B cell (primary cell): Measurements from ENCODE around the gene DYNLT2B. TPM values are rescaled to one million over a fixed set of nuclear protein-coding genes. Genes with fewer than 3 reads are reported as not detected.

Source experiments
- ATAC-seq: fragments of 200-7000 bp; cut with Tn5 transposase; one replicate; pipeline ENCODE4 v1.10.0; 2021; ENCODE audit warnings: low read depth, mild to moderate bottlenecking, moderate number of reproducible peaks, moderate library complexity
- CTCF ChIA-PET: fragments of 350-600 bp; sonication (Branson Sonifier 250); formaldehyde crosslinking; loops from one replicate; lab custom pipeline; 2021; ENCODE audit warnings: antibody characterized with exemption, inconsistent platforms; lab: Charles Lee
- POLR2A ChIA-PET: fragments of 350-600 bp; sonication (Branson Sonifier 250); formaldehyde crosslinking; loops from one replicate; lab custom pipeline; 2021; ENCODE audit warnings: antibody characterized with exemption; lab: Charles Lee
- DNase-seq: peaks from one replicate; pipeline ENCODE4 v3.0.0; 2013
- H2AFZ ChIP-seq: 2 replicates; pipeline ENCODE4 v1.6.1; 2012; ENCODE audit warnings: mild to moderate bottlenecking, low read depth, low read length; ENCODE audit not compliant: insufficient read depth, poor library complexity, severe bottlenecking
- H3K27ac ChIP-seq, 2 donors: 1 replicate in 1 of 2; 2 replicates in 1 of 2; pipeline ENCODE4 v1.5.1; 2012 to 2013; ENCODE audit warnings: low read length in 2 of 2, mild to moderate bottlenecking in 2 of 2, moderate library complexity in 1 of 2
- H3K27me3 ChIP-seq, 4 experiments: fragments of 200-600 bp in 1 of 4; sonication (generic) in 1 of 4; replicated peaks in 1 of 4; 1 replicate in 2 of 4; 2 replicates in 2 of 4; pipeline versions ENCODE4 v1.6.1 to v1.7.0; 2013 to 2016; ENCODE audit warnings: low read length in 3 of 4, mild to moderate bottlenecking in 2 of 4, mixed read lengths in 1 of 4, moderate library complexity in 1 of 4; ENCODE audit not compliant: insufficient read depth in 4 of 4, control insufficient read depth in 3 of 4; ENCODE audit errors: control extremely low read depth in 1 of 4
- H3K36me3 ChIP-seq, 2 experiments: replicated peaks in 1 of 2; 1 replicate in 1 of 2; 2 replicates in 1 of 2; pipeline versions ENCODE4 v1.6.1 to v1.7.1; 2013; ENCODE audit warnings: low read length in 1 of 2; ENCODE audit not compliant: insufficient read depth in 2 of 2, control insufficient read depth in 1 of 2; ENCODE audit errors: control extremely low read depth in 1 of 2, extremely low read depth in 1 of 2
- H3K4me1 ChIP-seq, 2 donors: fragments of 200-600 bp in 1 of 2; sonication (generic) in 1 of 2; 1 replicate in 1 of 2; 2 replicates in 1 of 2; pipeline versions ENCODE4 v1.5.1 to v1.6.1; 2013 to 2017; ENCODE audit warnings: low read length in 2 of 2; ENCODE audit not compliant: control insufficient read depth in 2 of 2, insufficient read depth in 2 of 2
- H3K4me2 ChIP-seq: replicated peaks from 2 replicates; pipeline ENCODE3; 2012; ENCODE audit warnings: mild to moderate bottlenecking, low read depth, low read length; ENCODE audit not compliant: poor library complexity, severe bottlenecking
- H3K4me3 ChIP-seq, 5 experiments: fragments of 200-600 bp in 1 of 5; sonication (generic) in 1 of 5; 1 replicate in 3 of 5; 2 replicates in 2 of 5; pipeline versions ENCODE4 v1.5.1 to v1.7.0; 2011 to 2016; ENCODE audit warnings: low read length in 4 of 5, mild to moderate bottlenecking in 4 of 5, low read depth in 2 of 5, control low read depth in 1 of 5, moderate library complexity in 1 of 5; ENCODE audit not compliant: insufficient read depth in 1 of 5; ENCODE audit errors: control extremely low read depth in 1 of 5, extremely low read depth in 1 of 5
- H3K79me2 ChIP-seq: fragments of 200-600 bp; sonication (generic); one replicate; pipeline ENCODE4 v1.6.0; 2016; ENCODE audit warnings: low read length; ENCODE audit not compliant: control insufficient read depth, insufficient read depth
- H3K9ac ChIP-seq: fragments of 200-600 bp; sonication (generic); 2 replicates; pipeline ENCODE4 v1.6.1; 2017; ENCODE audit warnings: mild to moderate bottlenecking, low read length, moderate library complexity
- H3K9me3 ChIP-seq, 3 donors: one replicate each; pipeline versions ENCODE4 v1.6.1 to v1.7.1; 2013; ENCODE audit warnings: low read length in 2 of 3; ENCODE audit not compliant: control insufficient read depth in 2 of 3, insufficient read depth in 1 of 3; ENCODE audit errors: control extremely low read depth in 1 of 3
- H4K20me1 ChIP-seq: 2 replicates; pipeline ENCODE4 v1.6.0; 2012; ENCODE audit warnings: mild to moderate bottlenecking, low read length; ENCODE audit not compliant: insufficient read depth, control insufficient read depth, poor library complexity, severe bottlenecking
- H3K27ac Mint-ChIP-seq: one replicate; pipeline ENCODE4 v1.8.0; 2021; ENCODE audit warnings: mixed read lengths
- H3K27me3 Mint-ChIP-seq: one replicate; pipeline ENCODE4 v1.8.0; 2021; ENCODE audit warnings: mixed read lengths
- H3K4me1 Mint-ChIP-seq: one replicate; pipeline ENCODE4 v1.8.0; 2021; ENCODE audit warnings: mixed read lengths
- H3K4me3 Mint-ChIP-seq: one replicate; pipeline ENCODE4 v1.8.0; 2021; ENCODE audit warnings: mixed read lengths
- H3K9me3 Mint-ChIP-seq: one replicate; pipeline ENCODE4 v1.8.0; 2022; ENCODE audit warnings: mixed read lengths; ENCODE audit not compliant: insufficient read depth
- EZH2 ChIP-seq: IDR thresholded peaks from 2 replicates; pipeline ENCODE4 v1.6.1; 2012; ENCODE audit warnings: borderline replicate concordance, low read depth, mild to moderate bottlenecking, moderate library complexity, low read length; ENCODE audit not compliant: insufficient read depth, poor library complexity, severe bottlenecking
- WGBS: methylation state at CpG from one replicate; pipeline ENCODE4 v1.1.5; 2013; ENCODE audit warnings: missing lambda C conversion rate; ENCODE audit not compliant: insufficient coverage; 5-methylcytosine and 5-hydroxymethylcytosine counted together
- intact Hi-C: fragments of 100-400 bp; cut with micrococcal nuclease; formaldehyde crosslinking; loops from one replicate; pipeline ENCODE4 v1.10.0; 2022
- polyA plus RNA-seq: library from polyadenylated mRNA; depleted of rRNA; stranded (reverse); fragments of >200 nt; gene quantifications from 2 replicates; pipeline ENCODE4 v1.2.3, GENCODE V29; 2012
- total RNA-seq, 2 donors: library from RNA; stranded (reverse); fragments of 120-200 nt in 1 of 2; gene quantifications; 1 replicate in 1 of 2; 2 replicates in 1 of 2; pipeline versions ENCODE4 v1.2.3 to v1.2.4, GENCODE V29; 2013 to 2022
- TF ChIP-seq, protein P1 (sequence below): fragments of 200-600 bp; IDR thresholded peaks from one replicate; pipeline ENCODE4 v1.8.0; 2022; ENCODE audit warnings: antibody characterized with exemption, mild to moderate bottlenecking

The DYNLT2B gene
- total and polyA plus RNA-seq, 2 donors (not counting 1 experiment from before 2014, with no cell fraction given) = 5.2 to 6.5 TPM

DNA sequence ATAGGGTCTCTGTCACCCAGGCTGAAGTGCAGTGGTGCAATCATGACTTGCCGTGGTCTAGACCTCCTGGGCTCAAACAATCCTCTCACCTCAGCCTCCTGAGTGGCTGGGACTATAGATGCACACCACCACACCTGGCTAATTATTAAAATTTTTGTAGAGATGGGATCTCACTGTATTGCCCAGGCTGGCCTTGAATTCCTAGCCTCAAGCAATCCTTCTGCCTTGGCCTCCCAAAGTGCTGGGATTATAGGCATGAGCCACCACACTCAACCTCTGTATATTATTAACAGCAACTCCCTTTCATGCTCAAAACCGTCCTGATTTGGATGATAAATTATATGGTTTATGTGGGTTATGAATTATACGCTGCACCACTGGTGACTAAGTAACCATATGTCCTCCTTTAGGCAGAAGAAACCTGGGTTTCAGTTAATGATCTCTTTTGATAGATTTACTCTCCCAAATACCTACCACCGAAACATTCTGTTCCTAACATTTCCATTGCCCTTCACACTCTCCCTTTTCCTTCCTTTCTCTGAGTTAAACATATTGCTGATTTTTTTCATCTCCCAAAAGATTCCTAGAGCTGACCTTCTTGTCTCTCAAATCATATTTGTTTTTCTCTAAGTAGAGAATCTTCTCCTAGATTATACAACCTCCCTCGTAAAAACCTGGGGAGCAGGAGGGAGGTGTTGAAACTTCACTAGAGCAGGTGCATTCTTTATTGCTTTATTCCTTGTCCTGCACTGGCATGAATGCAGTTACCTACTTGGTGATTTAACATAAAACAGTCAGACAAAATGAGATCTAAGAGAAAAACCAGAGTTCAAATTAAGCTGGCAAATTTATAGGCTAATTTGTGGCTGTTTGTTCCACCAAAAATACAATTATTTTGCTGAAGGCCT, 63.4 kb downstream of the DYNLT2B start:
- Mint-ChIP-seq H3K27ac (no peak overlapping the region), H3K27me3 (no peaks in the 10 kb centered on the region), H3K4me1 (peaks cover 8% of the 10 kb centered on the region), H3K9me3 (no peaks in the 10 kb centered on the region), H3K4me3 (no peak overlapping the region)
- Histone ChIP-seq H3K27me3 (no peaks in the 10 kb centered on the region), H3K4me1 (no peaks in the 10 kb centered on the region), H3K4me3 (no peak overlapping the region), H3K9me3 (peaks cover 0 to 4% (median 0%) of the 10 kb centered on the region in 3 donors), H3K9ac (no peak overlapping the region), H3K79me2 (peaks cover 7% of the 10 kb centered on the region), H3K27ac (no peak overlapping the region), H4K20me1 (peaks cover 4% of the 10 kb centered on the region), H3K4me2 (no peak overlapping the region), H3K36me3 (peaks cover 9 to 14% of the 10 kb centered on the region in 2 experiments), H2AFZ (no peak overlapping the region)
- DNase-seq (no peak), ATAC-seq (no peak)
- TF ChIP-seq, protein P1, sequence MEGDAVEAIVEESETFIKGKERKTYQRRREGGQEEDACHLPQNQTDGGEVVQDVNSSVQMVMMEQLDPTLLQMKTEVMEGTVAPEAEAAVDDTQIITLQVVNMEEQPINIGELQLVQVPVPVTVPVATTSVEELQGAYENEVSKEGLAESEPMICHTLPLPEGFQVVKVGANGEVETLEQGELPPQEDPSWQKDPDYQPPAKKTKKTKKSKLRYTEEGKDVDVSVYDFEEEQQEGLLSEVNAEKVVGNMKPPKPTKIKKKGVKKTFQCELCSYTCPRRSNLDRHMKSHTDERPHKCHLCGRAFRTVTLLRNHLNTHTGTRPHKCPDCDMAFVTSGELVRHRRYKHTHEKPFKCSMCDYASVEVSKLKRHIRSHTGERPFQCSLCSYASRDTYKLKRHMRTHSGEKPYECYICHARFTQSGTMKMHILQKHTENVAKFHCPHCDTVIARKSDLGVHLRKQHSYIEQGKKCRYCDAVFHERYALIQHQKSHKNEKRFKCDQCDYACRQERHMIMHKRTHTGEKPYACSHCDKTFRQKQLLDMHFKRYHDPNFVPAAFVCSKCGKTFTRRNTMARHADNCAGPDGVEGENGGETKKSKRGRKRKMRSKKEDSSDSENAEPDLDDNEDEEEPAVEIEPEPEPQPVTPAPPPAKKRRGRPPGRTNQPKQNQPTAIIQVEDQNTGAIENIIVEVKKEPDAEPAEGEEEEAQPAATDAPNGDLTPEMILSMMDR = no peak
- no peak for TF ChIP-seq EZH2
- ChIA-PET CTCF (interaction anchor here (0.7 to 2.0 kb wide), 10 partner anchors 64 to 350 kb away, joined by 3 to 9 read pairs (median 4); no protein-coding TSS in a partner anchor), POLR2A (no interaction called here)
- WGBS = no CpG with 5 or more reads among the region's 5 CpGs
- intact Hi-C loops = loop anchor here (5.0 to 10.0 kb wide), 4 partner anchors 63 to 430 kb away; partner anchors contain the start of gene DYNLT2B

DNA sequence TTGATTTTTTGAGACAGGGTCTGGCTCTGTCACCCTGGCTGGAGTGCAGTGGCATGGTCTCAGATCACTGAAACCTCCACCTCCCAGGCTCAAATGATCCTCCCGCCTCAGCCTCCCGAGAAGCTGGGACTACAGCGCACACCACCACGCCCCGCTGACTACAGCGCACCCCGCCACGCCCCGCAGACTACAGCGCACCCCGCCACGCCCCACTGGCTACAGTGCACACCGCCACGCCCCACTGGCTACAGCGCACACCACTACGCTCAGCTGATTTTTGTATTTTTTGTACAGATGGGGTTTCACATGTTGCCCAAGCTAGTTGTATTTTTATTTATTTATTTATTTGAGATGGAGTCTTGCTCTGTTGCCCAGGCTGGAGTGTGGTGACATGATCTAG, 66.1 kb downstream of the DYNLT2B start:
- peaks cover 14% of the 10 kb centered on the region for H3K79me2 ChIP-seq
- peaks cover 4% of the 10 kb centered on the region for H4K20me1 ChIP-seq
- Mint-ChIP-seq H3K4me3 (no peak overlapping the region), H3K9me3 (no peaks in the 10 kb centered on the region), H3K27me3 (no peaks in the 10 kb centered on the region), H3K27ac (no peak overlapping the region), H3K4me1 (peaks cover 8% of the 10 kb centered on the region)
- no peak overlapping the region for H3K9ac ChIP-seq
- no peak overlapping the region for H3K4me2 ChIP-seq
- TF ChIP-seq, protein P1 = no peak
- TF ChIP-seq EZH2 = no peak
- H3K9me3 ChIP-seq = peaks cover 0 to 4% (median 0%) of the 10 kb centered on the region in 3 donors
- ChIA-PET CTCF (interaction anchor here (0.6 to 2.2 kb wide), 10 partner anchors 10 to 283 kb away, joined by 3 to 10 read pairs (median 4); no protein-coding TSS in a partner anchor), POLR2A (interaction anchor here (0.6 kb wide), 2 partner anchors 584 to 615 kb away, joined by 3 to 4 read pairs; no protein-coding TSS in a partner anchor)
- H3K27ac ChIP-seq = no peak overlapping the region
- H2AFZ ChIP-seq = no peak overlapping the region
- peaks cover 6 to 24% of the 10 kb centered on the region in 2 experiments for H3K36me3 ChIP-seq
- no peak overlapping the region for H3K4me3 ChIP-seq
- DNase-seq (peak; percentile 46), ATAC-seq (peak; percentile 57)
- intact Hi-C loops = loop anchor here (2.0 to 10.0 kb wide), 5 partner anchors 41 to 433 kb away; partner anchors contain the start of gene DYNLT2B
- no peaks in the 10 kb centered on the region for H3K27me3 ChIP-seq
- WGBS = 97% methylated on average over 11 of the region's 16 CpGs
- H3K4me1 ChIP-seq = no peaks in the 10 kb centered on the region
